Femur (tissue), 1 donor: ENCODE data around the gene ACIN1.

Experiments used
- DNase-seq: peaks from one replicate; pipeline ENCODE4 v3.0.0-alpha.2; 2017

ACIN1 gene

DNA sequence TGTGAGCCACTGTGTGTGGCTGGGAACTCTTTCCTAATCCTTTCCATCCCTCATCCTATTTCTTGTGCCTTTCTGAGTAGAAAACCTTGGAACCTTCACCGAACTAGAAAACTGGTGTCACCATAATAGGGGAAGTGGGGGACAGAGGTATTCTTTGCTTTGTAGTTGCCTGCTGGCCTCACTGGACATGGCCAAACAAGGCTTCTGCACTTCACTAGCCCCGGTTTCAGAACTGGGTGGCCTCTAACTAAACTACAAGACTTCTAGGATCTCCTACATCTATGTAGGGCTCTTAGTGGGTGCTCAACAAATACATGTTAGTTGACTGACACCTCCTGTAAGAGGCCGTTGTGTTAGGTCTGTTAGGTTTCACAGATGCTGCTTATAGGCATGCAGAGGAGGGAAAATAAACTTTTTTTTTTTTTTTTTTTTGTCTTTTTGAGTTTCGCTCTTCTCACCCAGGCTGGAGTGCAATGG, 10.4 kb upstream of the ACIN1 start:
- DNase-seq = no peak

DNA sequence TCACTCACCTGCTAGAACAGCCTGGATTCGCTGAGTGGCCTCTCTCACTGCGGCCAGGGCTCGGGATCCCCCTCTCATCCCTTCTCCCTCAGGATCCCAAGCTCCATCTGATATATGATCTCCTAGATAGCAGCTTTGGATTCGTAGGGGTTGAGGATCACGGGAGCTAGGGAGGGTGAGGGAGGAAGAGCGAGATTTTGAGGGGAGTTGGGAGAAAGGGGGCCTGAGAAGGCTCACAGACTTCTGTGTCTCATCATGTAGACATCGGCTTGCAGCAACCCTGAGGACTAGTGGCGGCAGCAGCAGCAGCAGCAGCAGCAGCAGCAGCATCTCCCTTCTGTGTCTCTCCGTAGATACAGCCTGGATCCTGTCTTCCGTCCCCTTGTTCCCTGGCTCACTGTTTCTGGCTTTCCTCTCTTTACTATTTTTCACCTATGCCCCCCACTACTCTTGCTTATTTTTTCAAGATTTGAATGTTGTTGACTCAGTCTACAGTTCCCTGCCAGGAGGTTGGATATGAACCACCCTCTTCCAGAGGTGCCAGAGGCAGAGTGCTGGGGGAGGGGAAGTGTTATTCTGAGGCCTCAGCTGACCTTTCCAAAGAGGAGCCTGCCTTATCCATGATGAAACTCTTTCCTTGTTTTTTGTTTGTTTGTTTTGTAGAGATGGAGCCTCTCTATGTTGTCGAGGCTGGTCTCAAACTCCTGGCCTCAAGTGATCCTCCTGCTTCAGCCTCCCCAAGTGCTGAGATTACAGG, 9.8 kb upstream of the ACIN1 start, which contains the start of gene CIROP:
CIROP (minus strand) TSS at position 399 of the 757 bp plus-strand sequence; CDS start at position 330, 69 bp downstream.
- no peak for DNase-seq

DNA sequence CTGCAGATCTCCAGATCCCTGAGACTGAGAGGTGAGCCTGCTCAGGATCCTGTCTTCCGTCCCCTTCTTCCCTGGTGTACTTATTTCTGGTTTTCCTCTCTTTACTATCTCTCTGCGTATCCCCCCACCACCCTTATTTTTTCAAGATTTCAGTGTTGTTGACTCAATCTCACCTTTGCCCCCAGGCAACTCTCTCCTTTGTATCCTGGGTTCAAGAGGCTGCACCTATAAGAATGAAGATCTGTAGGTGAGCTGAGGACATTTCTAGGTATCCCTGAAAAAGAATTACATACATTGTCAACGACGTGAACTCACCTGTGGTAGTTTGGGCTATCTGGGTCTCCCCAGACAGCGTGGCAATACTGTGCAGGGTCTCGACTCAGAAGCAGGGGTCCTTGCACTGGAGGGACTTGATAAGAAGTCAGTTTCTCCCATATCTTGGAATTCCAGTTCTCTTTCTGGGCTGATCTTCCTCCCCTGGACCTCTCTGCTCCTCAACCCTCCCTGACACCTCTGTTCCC, 9.2 kb upstream of the ACIN1 start:
- DNase-seq = no peak

DNA sequence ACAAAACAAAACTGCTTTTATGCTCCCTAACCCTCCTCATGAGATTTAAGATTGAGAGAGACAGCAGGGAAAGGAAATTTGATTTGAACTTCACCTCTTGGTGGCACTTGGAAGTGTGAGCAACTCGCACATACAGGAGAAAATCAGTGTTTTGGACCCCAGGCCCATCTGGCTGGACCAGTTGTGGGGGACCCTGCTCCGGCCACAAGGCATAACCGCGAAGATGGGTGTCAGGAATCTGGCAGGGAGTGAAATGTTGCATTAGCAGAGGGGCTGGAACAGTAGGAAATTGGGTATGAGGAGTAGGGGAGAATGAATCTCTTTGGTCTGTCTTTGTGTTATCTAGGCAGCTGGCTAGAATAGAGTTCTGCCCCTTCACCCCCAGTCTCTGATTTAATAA, 8.6 kb upstream of the ACIN1 start:
- no peak for DNase-seq

DNA sequence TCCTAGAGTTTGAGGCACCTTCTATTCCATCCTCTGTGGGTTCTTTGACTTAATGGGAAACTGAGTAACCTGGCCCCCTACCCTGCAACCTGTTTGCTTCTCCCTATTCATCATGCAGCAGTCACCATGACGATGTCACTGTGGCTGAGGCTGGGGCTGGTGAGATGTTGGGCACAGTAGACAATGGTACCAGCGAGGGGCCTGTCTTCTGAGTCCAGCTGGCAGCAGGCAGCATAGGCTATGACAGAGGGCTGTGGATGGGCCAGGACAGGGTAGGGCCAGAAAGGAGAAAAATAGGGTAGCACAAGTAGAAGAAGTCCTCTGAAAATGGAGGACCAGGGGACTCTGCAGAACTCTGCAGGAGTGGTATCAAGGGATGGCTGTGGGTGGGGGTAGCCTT, 7.9 kb upstream of the ACIN1 start:
- DNase-seq = no peak

DNA sequence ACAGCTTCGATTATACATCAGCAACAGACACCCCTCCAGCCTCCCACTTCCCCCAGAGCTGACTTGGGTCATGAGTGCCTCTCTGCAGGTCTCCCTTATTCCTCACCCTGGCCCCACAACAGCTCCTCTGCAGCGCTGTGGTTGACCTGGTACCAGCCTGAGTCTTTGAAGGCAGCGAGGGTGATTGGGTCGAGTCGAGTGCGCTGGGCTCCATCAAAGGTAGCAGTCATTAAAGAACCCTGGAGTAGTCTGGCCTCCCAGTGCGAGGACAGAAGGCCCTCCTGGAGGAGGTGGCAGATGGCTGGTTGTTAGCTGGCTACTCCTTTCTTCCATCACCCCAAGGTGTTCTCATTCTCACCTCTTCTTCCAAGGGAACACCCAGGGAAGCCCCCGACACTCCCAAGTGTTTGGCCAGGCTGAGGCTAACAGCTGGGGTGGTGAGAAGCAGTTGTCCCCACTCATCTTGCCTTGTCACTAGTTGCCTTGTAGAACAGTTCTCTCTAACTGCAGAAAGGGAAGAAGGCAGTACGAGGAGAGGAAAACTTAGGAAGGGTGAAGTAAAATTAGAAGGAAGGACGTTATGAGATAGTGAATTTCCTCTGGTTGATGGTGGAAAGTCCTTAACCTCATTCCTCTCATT, 7.2 kb upstream of the ACIN1 start:
- DNase-seq = no peak

DNA sequence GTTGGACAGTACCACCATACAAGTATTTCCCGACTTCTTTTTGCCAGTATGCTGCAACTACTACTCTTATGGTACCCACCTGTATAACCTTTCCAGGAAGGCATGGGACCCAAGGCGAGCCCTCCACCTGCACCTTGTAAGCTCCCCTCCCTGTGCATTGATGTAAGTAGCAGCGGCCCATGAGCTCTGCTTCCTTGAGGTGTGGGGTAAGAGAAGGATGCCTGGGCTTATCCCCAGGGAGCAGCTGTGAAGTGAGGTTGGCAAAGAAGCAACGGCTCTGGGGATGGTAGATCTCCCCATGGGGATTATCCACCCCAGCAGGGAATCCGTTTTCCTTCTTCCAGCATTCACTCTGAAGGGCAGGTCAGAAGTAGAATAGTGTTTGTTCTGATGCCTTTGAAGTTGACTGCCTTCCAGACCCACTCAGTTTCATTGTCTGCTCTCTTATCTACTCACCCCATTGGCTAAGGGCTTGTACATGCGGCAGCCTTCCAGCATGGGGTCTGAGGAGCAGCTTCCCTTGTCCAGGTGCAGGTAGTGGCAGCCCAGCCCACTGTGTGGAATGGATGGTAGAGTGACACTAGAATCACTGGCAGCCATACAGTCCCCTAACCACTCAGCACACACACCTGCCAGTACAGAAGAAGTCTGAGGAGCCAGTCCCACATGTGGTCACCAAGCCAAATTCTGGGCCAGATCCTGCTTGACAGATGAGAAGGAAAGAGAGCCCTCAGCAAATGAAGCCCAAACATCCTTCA, 6.5 kb upstream of the ACIN1 start:
- DNase-seq = no peak

DNA sequence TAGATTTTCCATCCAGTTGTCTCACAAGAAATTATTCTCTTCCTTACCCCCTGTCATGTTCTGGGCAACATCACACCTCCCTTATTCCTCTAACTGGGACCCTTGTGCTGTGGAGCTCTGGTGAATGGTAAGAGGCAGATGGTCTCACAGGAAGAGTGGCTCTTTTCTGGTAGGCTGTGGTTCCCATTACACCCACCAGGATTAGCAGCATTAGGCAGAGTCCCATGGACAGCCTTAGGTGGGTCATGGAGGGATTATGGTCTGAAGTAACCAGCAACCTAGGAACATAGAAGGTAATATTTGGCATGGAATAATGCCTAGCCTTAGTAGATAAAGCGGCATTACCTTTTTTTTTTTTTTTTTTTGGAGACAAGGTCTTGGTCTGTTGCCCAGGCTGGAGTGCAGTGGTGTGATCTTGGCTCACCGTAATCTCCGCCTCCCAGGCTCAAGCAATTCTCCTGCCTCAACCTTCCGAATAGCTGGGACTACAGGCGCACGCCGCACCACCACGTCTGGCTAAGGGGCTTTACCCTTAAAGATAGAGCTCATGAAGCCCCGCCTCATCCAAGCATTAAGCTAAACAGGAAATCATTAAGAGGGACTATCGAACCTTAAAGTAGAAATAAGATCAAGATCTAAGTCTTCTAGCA, 4.4 kb upstream of the ACIN1 start:
- no peak for DNase-seq

DNA sequence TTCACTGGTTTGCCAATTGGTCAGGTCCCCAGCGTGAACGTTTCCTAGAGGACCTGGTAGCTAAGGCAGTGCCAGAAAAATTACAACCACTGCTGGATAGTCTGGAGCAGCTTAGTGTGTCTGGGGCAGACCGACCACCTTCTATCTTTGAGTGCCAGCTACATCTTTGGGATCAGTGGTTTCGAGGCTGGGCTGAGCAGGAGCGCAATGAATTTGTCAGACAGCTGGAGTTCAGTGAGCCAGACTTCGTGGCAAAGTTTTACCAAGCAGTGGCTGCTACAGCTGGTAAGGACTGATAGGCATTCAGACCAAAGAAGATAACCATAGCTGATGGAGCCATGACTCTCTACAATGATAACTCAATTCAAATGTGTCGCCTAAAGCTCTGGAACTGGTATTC, 2.9 kb upstream of the ACIN1 start:
- DNase-seq = no peak

DNA sequence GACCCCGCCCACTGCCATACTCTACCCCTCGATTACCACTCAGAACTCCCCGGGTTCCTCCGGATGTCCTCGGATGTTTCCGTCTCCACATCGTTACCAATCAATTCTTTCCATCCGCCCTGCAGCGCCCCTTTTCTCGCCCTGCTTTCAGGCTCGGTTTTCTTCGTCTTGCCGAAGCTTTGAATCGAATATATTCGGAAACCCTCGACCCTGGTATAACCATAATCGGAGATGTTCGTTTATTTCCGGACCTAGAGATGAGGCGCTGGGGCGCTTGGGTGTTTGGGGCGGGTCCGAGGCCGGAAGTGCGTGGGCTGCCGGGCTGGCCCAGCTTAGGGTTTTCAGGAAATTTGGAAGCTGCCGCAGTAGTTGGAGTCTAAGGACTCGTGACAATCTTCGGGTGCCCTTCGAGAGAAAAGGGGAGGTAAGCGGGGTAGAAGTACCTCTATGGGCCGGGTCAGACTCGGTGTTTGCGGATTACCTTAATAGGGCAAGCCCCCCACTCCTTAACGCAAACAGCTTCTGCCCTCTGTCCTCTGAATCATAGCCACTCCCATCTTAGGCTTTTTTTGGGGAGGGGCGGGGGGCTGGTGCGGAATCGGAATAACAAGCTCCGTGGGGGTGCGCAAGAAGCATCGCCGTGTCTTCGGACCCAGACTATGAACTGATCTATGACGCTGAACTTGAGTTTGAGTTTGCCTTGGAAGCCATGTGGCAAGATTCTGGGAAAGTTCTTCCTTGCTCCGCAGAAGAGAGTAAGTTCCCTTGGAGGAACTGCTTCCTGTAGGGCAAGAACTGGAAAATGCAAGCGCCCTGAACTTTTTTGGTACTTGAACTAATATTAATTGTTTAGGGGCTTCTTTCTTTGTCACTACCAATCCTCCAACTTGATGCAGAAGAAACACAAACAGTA, 516 bp upstream of the ACIN1 start, which contains the start of gene C14orf119:
C14orf119 (plus strand) TSS at position 310 of the 913 bp plus-strand sequence. CDS start 2,154 bp downstream, outside the sequence.
- DNase-seq = peak; percentile 100

DNA sequence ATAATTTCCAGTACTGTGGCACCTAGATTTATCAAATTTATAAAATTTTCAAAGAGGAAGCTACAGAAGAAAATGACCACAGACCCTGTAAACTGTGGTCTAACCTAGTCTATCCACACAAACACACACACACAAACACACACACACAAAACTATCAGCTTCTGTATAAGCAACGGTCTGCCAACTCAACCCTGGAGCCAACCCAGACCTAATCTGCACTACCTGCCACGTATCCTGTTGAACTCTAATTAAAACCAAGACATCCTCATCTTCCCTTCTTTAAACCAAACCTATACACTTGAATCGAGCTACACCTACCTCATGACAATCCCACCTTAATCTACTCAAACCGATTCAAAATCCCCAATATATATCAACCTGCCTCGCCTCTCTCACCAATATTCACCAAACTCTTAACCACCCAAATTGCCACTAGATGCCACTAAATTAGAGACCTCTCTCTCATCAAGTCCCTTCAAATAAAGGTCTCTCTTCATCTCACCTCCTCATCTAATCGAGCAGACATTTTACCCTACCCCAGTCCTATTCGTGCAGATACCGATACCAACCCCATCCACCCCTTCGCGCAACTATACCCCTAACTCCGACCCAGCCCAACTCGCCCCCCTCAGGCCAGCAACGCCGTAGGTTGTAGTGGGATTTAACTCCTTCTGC, 808 bp downstream of the ACIN1 start:
- no peak for DNase-seq

DNA sequence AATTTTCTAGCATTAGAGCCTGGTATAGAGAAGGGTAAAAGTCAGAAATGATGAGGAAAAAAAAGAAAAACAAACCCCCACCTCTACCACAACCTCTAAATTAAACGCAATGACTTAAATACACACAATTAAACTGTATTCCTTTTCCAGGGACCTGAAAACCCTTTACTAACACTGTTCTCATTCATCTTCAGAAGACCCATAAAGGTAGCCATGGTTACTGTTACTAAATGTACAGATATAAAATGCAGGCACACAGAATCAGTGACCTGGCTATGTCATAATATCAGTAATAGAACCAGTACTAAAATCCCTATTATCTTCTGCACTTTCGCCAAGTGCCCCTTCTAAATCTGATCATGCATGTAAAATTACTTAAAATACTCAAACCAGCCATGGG, 1.4 kb downstream of the ACIN1 start:
- DNase-seq = no peak

DNA sequence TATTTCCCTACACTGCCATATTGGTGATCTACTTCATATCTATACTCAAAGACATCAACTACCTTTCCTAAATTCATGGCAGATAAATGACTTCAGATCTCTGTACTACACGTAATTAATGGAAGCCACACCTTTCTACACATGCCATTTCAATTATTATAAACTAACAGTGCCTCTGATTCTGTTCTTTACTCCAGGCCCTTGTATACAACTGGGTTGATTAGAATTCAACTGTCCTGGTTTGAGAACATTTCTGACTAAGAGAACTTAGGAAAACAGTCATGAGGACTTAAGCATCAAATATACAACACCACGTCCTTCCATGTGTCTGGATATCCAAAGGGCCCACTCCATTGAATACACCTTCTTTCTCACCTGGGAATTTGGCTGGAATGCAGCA, 1.8 kb downstream of the ACIN1 start:
- DNase-seq = no peak

DNA sequence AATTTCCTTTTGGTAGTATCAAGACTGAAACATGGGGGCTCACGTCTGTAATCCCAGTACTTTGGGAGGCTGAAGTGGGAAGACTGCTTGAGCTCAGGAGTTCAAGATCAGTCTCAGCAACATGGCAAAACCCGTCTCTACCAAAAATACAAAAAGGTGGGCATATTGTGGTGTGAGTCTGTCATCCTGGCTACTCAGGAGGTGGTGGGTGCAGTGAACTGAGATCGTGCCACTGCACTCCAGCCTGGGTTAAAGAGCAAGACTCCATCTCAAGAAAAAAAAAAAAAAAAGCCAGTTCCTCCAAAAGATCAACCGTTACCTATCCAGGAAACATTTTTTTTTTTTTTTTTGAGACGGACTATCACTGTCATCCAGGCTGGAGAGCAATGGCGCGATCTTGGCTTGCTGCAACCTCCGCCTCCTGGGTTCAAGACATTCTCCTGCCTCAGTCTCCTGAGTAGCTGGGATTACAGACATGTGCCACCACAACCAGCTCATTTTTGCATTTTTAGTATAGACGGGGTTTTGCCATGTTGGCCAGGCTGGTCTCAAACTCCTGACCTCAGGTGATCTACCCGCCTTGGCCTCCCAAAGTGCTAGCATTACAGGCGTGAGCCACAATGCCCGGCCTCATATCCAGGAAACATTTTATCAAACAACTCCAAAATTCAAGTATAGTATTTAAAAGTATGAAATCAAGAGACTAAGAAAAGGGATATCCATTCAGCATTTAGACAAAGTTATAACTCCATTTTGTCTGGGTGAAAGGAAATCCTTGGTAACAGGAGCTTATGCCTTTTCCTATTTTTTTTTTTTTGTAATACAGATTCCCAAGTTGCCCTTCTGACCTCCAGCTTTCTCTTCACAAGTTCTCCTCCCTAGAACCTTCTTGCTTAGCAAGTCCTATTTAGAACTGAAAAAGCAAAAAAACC, 3.4 kb downstream of the ACIN1 start:
- no peak for DNase-seq

DNA sequence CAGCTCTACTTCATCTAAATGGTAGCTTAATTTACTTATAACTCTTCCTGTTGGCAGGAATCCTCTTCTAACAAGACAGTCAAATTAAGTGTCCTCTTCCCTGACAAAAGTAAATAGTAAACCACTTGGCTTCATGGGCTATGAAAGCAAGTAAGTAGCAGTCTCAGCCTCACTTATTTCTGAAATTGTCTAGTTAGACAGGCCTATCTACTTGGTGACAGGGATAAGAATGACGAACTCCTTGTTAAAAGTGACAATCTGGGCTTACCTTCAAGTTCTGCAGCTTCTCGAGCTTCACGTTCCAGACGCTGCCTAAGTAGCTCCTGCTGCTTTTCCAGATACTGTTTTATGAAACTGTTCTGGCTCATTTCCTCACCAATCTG, 4.7 kb downstream of the ACIN1 start:
- DNase-seq = no peak

DNA sequence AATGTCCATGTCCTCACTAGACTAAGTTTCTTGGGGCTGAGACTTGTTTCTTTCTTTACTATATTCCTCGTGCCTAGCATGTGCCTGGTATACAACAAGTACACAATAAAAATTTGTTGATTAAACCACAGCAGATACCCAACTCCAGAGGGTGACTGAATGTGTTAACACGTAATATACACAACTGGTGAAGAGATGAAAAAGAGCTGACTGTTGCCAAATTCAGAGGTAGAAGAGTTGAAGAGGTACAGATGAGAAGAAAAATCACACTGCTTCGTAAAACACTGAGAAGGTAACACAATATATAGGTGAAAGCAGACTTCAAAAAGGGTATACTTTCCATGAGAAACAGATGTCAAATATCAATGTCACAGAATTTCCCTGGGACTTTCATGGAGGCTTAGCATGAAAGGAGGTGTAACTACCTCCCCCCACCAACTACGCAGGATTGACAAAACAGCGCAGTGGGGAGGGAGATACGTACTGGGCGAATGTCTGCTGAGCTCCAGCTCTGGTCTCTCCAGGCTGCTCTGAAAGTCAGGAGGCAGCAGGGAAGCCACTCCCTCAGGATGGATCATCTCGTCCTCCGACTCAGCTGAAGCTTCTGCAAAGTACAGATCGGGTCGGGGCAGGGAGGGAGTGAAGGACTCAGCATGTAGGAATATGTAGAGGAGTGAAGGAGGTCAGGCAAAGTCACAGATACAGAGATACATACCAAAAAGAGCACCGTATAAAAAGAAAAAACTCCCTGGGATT, 5.3 kb downstream of the ACIN1 start:
- no peak for DNase-seq

DNA sequence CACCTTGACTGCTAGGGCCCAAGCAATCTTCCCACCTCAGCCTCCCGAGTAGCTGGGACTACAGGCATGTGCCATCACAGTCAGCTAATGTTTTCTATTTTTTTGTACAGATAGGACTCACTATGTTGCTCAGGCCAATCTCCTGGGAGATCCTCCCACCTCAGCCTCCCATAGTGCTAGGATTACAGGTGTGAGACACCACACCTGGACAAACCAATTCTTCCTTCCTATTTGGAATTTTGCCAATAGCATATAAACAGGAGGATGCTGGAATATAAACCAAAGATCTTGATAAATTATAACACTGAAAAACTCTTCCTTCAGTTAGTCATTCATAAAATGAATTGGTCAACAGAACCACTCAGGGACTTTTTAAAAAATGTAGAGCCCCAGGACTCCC, 8.4 kb downstream of the ACIN1 start:
- no peak for DNase-seq

DNA sequence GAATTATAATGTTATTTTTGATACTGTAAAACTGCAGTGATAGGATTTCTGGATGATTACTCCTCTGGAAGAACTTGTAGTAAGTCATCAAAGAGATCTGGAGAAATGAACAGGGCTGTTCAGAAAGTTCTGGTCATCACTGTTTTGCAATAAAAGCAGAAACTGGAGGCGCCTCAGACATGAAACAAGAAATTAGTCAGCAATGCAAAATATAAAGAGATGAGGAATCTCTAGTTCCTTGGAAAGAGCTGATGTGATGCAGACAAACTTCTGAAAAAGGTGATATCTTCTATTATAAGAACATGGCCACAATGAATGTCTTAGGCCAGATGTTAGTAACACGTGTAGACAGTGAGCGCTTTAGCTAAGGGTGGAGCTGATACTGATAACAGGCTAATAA, 9.5 kb downstream of the ACIN1 start:
- no peak for DNase-seq

DNA sequence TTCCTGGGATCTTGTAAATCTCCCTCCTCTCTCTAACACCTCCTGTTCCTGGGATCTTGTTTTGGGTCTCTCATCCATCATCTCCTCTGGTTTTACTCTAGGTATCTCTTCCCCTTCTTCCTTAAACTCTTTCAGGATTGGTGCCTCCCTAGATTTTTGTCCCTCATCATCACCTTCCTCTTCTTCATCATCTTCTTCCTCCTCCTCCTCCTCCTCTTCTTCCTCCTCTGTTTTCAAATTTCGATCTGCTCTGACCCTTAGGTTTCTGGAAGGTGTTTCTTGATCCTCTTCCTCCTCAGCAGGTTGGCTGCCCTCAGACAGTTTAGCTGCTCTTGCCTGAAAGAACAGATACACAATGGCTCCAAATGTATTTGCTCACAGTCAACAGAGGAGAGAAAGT, 14.5 kb downstream of the ACIN1 start:
- DNase-seq = no peak
